ENCODE measurements around the gene SPP2.

The SPP2 gene
- 0 to 0.35 (median 0) reads per million in 4 experiments for total RNA-seq

GRCh38 chr2:234050455-234051135 is at the start of gene SPP2:
Gene SPP2 (plus strand): TSS chr2:234050702. CDS start chr2:234050787, 85 bp downstream.
- DNase-seq = no peak

- DNase-seq = no peak
Measured at GRCh38 chr2:234001380-234002160, 48.9 kb upstream of the SPP2 start.

- no peak for DNase-seq
Measured at GRCh38 chr2:234002281-234002680, 48.2 kb upstream of the SPP2 start.

GRCh38 chr2:234003972-234004617 is 46.4 kb upstream of the SPP2 start:
- no peak for DNase-seq

GRCh38 chr2:234005126-234005525 is 45.4 kb upstream of the SPP2 start:
- no peak for DNase-seq

- DNase-seq = no peak
Measured at GRCh38 chr2:234006501-234006900, 44.0 kb upstream of the SPP2 start.

- DNase-seq = no peak
Measured at GRCh38 chr2:234014427-234014826, 36.1 kb upstream of the SPP2 start.

GRCh38 chr2:234015861-234016260 is 34.6 kb upstream of the SPP2 start:
- DNase-seq = no peak

GRCh38 chr2:234019896-234020295 is 30.6 kb upstream of the SPP2 start:
- no peak for DNase-seq

GRCh38 chr2:234020332-234020731 is 30.2 kb upstream of the SPP2 start:
- no peak for DNase-seq

- DNase-seq = no peak
Measured at GRCh38 chr2:234022424-234022823, 28.1 kb upstream of the SPP2 start.

- DNase-seq = no peak
Measured at GRCh38 chr2:234024304-234024703, 26.2 kb upstream of the SPP2 start.

- DNase-seq = no peak
Measured at GRCh38 chr2:234025466-234025865, 25.0 kb upstream of the SPP2 start.

- DNase-seq = no peak
Measured at GRCh38 chr2:234025891-234026401, 24.6 kb upstream of the SPP2 start.

- DNase-seq = no peak
Measured at GRCh38 chr2:234026693-234027254, 23.7 kb upstream of the SPP2 start.

- DNase-seq = no peak
Measured at GRCh38 chr2:234027641-234028040, 22.9 kb upstream of the SPP2 start.

GRCh38 chr2:234029150-234029733 is 21.3 kb upstream of the SPP2 start:
- DNase-seq = no peak

- no peak for DNase-seq
Measured at GRCh38 chr2:234031207-234031606, 19.3 kb upstream of the SPP2 start.

- no peak for DNase-seq
Measured at GRCh38 chr2:234032279-234032856, 18.1 kb upstream of the SPP2 start.

GRCh38 chr2:234033174-234033573 is 17.3 kb upstream of the SPP2 start:
- no peak for DNase-seq

- no peak for DNase-seq
Measured at GRCh38 chr2:234033885-234034284, 16.6 kb upstream of the SPP2 start.

GRCh38 chr2:234038076-234038802 is 12.3 kb upstream of the SPP2 start:
- no peak for DNase-seq

Measured in effector CD8-positive, alpha-beta T cell (primary cell).